MCF 10A (cell line): ENCODE measurements around the gene RPS14. TPM values are rescaled to one million over a fixed set of nuclear protein-coding genes. Genes with fewer than 3 reads are reported as not detected.

Source experiments
- BruUV-seq: library from RNA; stranded (reverse); fragments of 400-500 nt; replicated peaks from 2 replicates; lab custom pipeline; 2021; lab: Mats Ljungman, UMichigan
- CTCF ChIA-PET: fragments of 300-600 bp; sonication (Branson Sonifier 250); formaldehyde crosslinking; extraction: SDS; loops from one replicate; lab custom pipeline; 2021; ENCODE audit warnings: antibody characterized with exemption, inconsistent platforms; lab: Yijun Ruan, JAX
- POLR2A ChIA-PET: fragments of 300-600, 350-650 bp; sonication (Branson Sonifier 250); formaldehyde crosslinking; extraction: SDS; loops from one replicate; lab custom pipeline; 2020; ENCODE audit warnings: antibody characterized with exemption, inconsistent platforms; lab: Yijun Ruan, JAX
- DNase-seq: peaks from one replicate; pipeline ENCODE4 v3.0.0-alpha.2; 2018; ENCODE audit not compliant: unreplicated experiment
- H3K27ac Mint-ChIP-seq: one replicate; pipeline ENCODE4 v1.8.0; 2022; ENCODE audit warnings: mild to moderate bottlenecking, low read depth, mixed read lengths; ENCODE audit not compliant: unreplicated experiment
- H3K27me3 Mint-ChIP-seq: one replicate; pipeline ENCODE4 v1.8.0; 2022; ENCODE audit warnings: mixed read lengths; ENCODE audit not compliant: insufficient read depth, unreplicated experiment
- H3K36me3 Mint-ChIP-seq: one replicate; pipeline ENCODE4 v1.8.0; 2022; ENCODE audit warnings: mild to moderate bottlenecking, moderate library complexity, mixed read lengths; ENCODE audit not compliant: insufficient read depth, unreplicated experiment
- H3K4me1 Mint-ChIP-seq: one replicate; pipeline ENCODE4 v1.8.0; 2022; ENCODE audit warnings: mixed read lengths; ENCODE audit not compliant: insufficient read depth, unreplicated experiment
- H3K4me3 Mint-ChIP-seq: one replicate; pipeline ENCODE4 v1.8.0; 2022; ENCODE audit warnings: mild to moderate bottlenecking, moderate library complexity, mixed read lengths; ENCODE audit not compliant: unreplicated experiment
- H3K9me3 Mint-ChIP-seq: one replicate; pipeline ENCODE4 v1.8.0; 2022; ENCODE audit warnings: mixed read lengths; ENCODE audit not compliant: unreplicated experiment
- CTCF ChIP-seq: fragments of 200-600 bp; IDR thresholded peaks from one replicate; pipeline ENCODE4 v1.8.0; 2022; ENCODE audit warnings: antibody characterized with exemption, mild to moderate bottlenecking; ENCODE audit not compliant: unreplicated experiment
- intact Hi-C: fragments of 100-400 bp; cut with micrococcal nuclease; formaldehyde crosslinking; loops from 2 replicates; pipeline ENCODE4 v1.14.1; 2022
- total RNA-seq: library from RNA; stranded (reverse); gene quantifications from 2 replicates; pipeline ENCODE4 v1.2.3, GENCODE V29; 2022

RPS14 gene
- total RNA-seq, 1 experiment from 2014 or later: 5,481 TPM

- TF ChIP-seq CTCF: no peak
- DNase-seq: no peak
- intact Hi-C loops: no loop called here
- no TSS peak for BruUV-seq
- Mint-ChIP-seq H3K9me3 (no peaks in the 10 kb centered on the region), H3K4me3 (no peak overlapping the region), H3K27ac (no peak overlapping the region), H3K4me1 (no peaks in the 10 kb centered on the region), H3K36me3 (peaks cover 46% of the 10 kb centered on the region), H3K27me3 (no peaks in the 10 kb centered on the region)
- CTCF ChIA-PET: interaction anchor here (0.6 to 2.1 kb wide), 6 partner anchors 24 to 967 kb away, joined by 3 to 9 read pairs (median 4); no protein-coding TSS in a partner anchor
- POLR2A ChIA-PET: interaction anchor here (0.8 to 1.5 kb wide), 4 partner anchors 10 to 50 kb away, joined by 3 to 7 read pairs (median 3); no protein-coding TSS in a partner anchor
Measured at GRCh38 chr5:150400316-150401075, 49.0 kb downstream of the RPS14 start.

- DNase-seq: no peak
- BruUV-seq: no TSS peak
- H3K36me3 Mint-ChIP-seq: peaks cover 53% of the 10 kb centered on the region
- no peaks in the 10 kb centered on the region for H3K4me1 Mint-ChIP-seq
- ChIA-PET POLR2A (interaction anchor here (1.1 to 1.5 kb wide), 3 partner anchors 11 to 51 kb away, joined by 3 read pairs; no protein-coding TSS in a partner anchor), CTCF (interaction anchor here (0.5 to 2.1 kb wide), 8 partner anchors 12 to 966 kb away, joined by 3 to 9 read pairs (median 3); no protein-coding TSS in a partner anchor)
- intact Hi-C loops: no loop called here
- H3K27ac Mint-ChIP-seq: no peak overlapping the region
- H3K27me3 Mint-ChIP-seq: no peaks in the 10 kb centered on the region
- no peaks in the 10 kb centered on the region for H3K9me3 Mint-ChIP-seq
- no peak overlapping the region for H3K4me3 Mint-ChIP-seq
- no peak for TF ChIP-seq CTCF
Measured at GRCh38 chr5:150399524-150400211, 49.9 kb downstream of the RPS14 start.

DNA sequence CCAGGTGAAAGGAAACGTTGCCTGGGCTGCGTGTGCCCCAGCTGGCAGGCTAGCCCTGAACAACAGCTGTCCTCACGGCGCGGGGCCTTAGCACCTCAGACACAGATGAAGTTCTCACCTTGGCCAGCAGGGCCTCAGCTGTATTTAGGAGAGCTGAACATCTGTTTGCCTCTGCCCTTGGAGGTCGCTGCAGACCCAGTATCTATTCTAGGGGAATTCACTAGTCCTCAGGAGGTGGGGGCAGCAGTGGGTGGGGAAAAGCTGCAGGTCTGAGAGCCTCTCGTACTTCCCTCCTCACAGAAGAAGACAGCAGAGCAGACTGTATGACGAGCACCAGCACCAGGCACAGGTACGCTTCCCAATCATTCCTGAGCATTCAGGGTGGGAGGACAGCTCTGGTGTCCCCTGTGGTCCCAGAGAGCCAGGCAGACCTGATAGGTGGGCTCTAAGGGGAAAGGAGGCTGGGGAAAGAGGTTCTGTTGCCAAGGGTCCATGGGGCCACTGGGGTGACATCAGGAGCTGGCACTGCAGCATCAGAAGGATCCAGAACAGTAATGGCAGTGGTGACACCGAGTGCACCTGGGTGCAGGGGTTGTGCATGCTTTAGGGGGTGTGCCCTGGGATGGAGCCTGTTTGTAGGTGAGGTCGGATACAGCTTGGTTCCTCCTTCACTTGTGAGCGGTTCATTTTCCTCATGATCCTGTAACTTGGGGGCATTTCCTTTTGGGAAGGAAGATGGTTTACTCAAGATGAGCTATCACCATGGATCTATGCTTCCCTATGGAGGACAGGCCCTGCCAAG lies 50.6 kb downstream of the RPS14 start:
- ChIA-PET CTCF (interaction anchor here (0.5 to 2.6 kb wide), 11 partner anchors 8 to 174 kb away, joined by 3 to 11 read pairs (median 4); no protein-coding TSS in a partner anchor), POLR2A (interaction anchor here (1.1 to 1.5 kb wide), 4 partner anchors 12 to 51 kb away, joined by 3 to 4 read pairs (median 3); no protein-coding TSS in a partner anchor)
- Mint-ChIP-seq H3K4me1 (no peaks in the 10 kb centered on the region), H3K27ac (no peak overlapping the region), H3K36me3 (peaks cover 60% of the 10 kb centered on the region), H3K27me3 (no peaks in the 10 kb centered on the region), H3K4me3 (no peak overlapping the region), H3K9me3 (no peaks in the 10 kb centered on the region)
- no TSS peak for BruUV-seq
- no peak for DNase-seq
- peak; percentile 30 for TF ChIP-seq CTCF
- intact Hi-C loops: no loop called here
